HG02970 (cell line): ENCODE measurements around the gene SGSH.

Experiments used
- ATAC-seq: cut with Tn5 transposase; IDR thresholded peaks from one replicate; pipeline ENCODE4 v1.9.1; 2021; ENCODE audit warnings: mild to moderate bottlenecking, moderate library complexity, moderate number of reproducible peaks; ENCODE audit not compliant: unreplicated experiment, low FRiP score

Gene SGSH

GRCh38 chr17:80229011-80229410, 8.9 kb upstream of the SGSH start:
- ATAC-seq = no peak

- ATAC-seq = no peak
Measured at GRCh38 chr17:80228477-80228876, 8.3 kb upstream of the SGSH start.

DNA sequence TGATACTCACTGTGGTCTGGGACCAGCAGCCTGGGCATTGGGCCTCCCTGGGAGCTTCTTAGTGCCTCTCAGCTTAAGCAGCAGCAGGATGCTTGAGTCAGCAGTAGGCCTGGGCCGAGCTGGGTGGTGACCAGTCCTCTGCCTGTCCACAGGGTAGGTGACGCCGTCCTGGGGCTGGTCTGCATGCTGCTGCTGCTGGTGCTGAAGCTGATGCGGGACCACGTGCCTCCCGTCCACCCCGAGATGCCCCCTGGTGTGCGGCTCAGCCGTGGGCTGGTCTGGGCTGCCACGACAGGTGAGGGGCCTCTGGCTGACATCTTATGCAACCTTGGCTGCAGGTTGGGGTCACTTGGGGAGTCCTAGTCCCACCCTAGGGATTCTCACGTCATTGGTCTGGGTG, 7.5 kb upstream of the SGSH start:
- ATAC-seq = no peak

DNA sequence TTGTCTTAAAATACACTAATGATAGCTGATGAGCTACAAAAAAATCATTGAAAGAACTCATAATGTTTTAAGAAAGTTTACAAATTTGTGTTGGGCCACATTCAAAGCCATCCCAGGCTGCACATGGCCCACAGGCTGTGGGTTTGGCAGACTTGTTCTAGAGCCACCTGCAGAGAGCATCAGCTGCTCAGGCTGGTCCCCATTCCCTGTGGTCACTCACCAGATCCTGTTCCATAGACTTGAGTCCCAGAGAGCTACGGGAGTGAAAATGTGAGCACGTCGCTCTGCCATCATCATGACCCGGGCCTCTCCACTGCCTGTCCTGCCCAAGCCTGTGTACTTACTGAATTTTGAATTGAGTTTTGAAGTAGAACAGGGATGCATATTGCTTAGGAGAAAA, 7.0 kb upstream of the SGSH start:
- ATAC-seq = no peak

DNA sequence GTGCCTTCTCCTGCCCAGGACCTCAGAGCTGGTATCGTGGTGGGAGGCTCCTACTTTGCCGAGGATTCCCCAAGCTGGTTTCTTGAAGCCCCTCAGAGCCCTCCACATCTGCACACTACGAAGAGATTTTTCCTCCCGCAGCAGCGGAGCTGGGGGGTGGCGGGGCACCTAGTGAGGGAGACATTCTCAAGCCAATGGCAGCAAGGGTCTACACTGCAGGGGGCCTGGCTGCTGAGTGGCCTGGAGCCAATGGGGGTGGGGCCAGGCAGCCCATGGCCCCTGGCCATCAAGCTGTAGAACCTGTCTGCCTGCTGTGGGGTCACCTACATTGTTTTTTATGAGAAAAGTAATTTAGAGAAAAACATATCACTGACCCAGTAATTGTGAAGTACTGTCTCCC, 5.1 kb upstream of the SGSH start:
- ATAC-seq = no peak

- ATAC-seq = no peak
Measured at GRCh38 chr17:80224683-80225082, 4.5 kb upstream of the SGSH start.

- ATAC-seq = no peak
Measured at GRCh38 chr17:80223838-80224497, 3.8 kb upstream of the SGSH start.

- ATAC-seq = no peak
Measured at GRCh38 chr17:80223142-80223815, 3.1 kb upstream of the SGSH start.

GRCh38 chr17:80222376-80223141, 2.4 kb upstream of the SGSH start:
- ATAC-seq = no peak

DNA sequence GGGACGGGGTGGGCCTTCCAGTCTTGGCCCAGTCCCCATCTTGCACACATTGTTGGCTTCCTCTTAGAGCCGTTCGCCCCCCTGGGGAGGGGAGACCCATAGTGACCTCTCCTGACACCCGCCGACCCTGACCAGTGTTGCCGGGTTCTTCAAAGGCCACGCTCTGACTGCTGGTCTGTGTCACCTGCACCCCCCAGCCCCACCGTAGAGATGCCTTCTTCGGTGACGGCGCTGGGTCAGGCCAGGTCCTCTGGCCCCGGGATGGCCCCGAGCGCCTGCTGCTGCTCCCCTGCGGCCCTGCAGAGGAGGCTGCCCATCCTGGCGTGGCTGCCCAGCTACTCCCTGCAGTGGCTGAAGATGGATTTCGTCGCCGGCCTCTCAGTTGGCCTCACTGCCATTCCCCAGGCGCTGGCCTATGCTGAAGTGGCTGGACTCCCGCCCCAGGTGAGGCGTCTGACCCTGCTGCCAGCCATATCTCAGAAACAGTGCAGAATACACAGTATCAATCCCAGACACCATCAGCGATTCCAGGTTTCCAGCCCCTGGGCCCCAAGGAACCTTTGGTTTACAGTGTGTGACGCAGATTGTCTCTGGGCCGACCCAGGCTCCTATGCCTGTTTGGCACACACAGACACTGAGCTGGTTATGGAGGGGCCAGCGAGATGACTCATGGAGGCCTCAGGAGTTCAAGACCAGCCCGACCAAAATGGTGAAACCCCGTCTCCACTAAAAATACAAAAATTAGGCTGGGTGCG, 1.4 kb upstream of the SGSH start:
- ATAC-seq = no peak

DNA sequence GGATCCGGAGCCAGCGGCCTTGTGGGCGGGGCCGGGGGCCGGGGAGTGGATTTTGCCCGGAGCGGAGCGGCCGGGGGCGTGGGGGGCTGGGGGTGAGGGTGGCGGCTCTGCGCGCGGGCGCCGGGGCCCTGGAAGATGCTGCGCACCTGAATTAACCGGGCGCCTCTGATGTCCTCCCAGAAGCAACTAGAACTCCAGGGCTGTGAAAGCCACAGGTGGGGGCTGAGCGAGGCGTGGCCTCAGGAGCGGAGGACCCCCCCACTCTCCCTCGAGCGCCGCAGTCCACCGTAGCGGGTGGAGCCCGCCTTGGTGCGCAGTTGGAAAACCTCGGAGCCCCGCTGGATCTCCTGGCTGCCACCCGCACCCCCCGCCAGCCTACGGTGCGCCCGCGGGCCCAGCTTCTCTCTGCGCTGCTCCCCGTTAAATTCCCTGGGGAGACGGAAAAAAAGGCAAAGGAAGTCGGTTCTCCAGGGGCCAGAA, 643 bp upstream of the SGSH start:
- no peak for ATAC-seq

GRCh38 chr17:80219763-80220053, 425 bp downstream of the SGSH start:
- ATAC-seq = no peak

- ATAC-seq = peak; percentile 50
Measured at GRCh38 chr17:80219013-80219762, 945 bp downstream of the SGSH start.

GRCh38 chr17:80218391-80218790, 1.7 kb downstream of the SGSH start:
- no peak for ATAC-seq

GRCh38 chr17:80217703-80218362, 2.3 kb downstream of the SGSH start:
- ATAC-seq = no peak

DNA sequence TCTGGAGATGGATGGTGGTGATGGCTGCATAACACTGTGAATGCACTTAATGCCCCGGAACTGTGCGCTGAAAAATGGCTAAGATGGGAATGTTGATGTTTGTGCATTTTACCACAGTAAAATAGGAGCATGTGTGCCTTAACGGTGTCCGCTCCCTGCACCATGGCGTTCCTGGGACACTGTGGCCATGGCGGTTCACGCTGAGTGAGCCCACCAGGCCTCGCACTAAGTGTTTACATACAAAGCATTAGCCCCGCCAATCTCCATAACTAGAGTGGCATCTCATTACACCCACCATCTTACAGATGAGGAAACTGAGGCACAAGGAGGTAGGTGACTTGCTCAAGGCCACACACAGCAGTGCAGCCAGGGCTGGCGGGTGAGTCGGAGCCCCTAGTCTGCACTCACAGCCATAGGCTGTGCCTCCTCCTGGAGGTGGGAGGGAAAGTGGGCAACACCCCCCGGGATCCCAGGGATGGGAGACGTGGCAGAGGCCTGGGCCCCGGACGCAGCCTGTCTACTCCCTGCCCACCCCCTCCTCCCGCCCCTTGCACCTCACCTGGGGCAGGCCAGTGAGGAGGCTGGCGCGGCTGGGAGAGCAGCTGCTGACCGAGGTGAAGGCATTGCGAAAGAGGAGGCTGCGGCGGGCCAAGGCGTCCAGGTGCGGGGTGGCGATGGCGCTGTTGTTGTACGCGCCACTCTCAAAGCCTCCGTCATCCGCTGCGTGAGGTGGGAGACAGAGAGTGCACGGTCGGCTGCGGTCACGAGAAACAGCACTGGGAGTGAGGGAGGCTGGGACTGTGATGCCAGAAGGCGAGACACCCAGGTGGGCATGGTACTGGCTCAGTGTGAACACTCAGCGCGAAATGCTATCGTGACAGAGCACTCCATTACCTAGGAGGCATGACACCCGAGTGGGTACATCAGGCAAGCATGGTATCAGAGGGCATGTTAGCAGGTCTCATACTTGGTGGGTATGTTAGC, 3.4 kb downstream of the SGSH start:
- no peak for ATAC-seq

DNA sequence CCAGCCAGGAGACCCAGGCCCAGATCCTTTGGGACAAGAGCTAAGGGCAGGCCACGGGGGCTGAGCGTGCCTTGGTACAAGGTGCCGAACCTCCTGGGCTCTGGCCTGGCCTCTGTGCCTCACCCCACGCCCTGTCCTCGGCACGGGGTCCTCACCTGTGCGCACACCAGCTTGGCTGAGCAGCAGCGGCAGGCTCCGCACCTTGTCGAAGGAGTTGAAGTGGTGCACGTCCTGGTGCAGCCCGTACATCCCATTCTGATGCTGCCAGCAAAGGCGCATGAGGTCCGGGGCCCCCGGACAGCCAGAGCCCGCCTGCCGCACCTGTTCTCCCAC, 5.3 kb downstream of the SGSH start:
- ATAC-seq = no peak

DNA sequence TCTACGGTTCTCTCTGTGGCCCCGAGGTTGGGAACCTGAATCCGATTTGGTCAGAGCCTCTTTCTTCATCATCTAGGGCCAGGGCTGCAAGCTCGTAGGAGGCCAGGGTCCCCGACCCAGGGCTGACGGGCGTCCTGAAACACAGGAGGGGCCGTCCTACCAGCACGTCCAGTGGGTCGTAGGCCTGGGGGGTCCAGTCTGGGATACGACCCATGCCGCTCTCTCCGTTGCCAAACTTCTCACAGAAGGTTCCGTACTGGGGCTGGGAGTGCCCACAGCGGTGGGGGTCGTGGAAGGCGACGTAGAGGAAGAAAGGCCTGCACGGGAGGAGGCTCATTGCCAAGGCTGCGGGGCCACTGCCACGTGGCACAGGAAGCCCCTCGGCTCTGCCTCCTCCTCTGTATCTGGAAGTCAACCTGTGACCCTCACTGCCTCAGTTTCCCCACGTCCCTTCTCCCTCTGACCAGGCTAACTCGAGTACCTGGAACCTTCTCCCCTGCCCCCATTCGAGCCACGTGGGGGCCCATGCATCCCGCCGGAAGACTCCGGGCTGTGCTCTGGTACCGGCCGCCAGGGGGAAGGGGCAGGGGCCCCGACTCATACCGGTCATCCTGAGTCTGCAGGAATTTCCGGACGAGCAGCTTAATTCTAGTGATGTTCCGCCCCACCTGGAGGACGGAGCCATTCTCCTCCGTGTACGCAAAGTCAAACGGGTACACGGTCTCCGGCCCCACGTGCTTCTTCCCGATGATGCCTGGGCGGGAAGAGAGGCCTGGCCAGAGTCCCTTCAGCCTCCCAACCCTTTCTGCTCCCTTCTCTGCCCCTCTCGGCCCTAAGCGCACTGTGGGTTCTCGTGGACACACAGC, 5.9 kb downstream of the SGSH start:
- no peak for ATAC-seq
